K562 (cell line): ENCODE data around the gene PAQR8. TPM values are rescaled to one million over a fixed set of nuclear protein-coding genes. Genes with fewer than 3 reads are reported as not detected.
A peak's percentile ranks its signal among the peaks of the same experiment; 100 is the strongest.

Source experiments
- ATF1 ChIP-seq, 2 experiments: fragments of 450-650 bp in 1 of 2; IDR thresholded peaks; 2 replicates each; pipeline ENCODE4 v1.6.1; 2016; ENCODE audit warnings: missing compliant biosample characterization in 1 of 2, missing genetic modification characterization in 1 of 2
- ATF6 ChIP-seq: sonication (generic); formaldehyde crosslinking; IDR thresholded peaks from 2 replicates; pipeline ENCODE4 v1.4.0; 2020; ENCODE audit warnings: mild to moderate bottlenecking, missing genetic modification reagents
- CBFA2T2 ChIP-seq: fragments of 450-650 bp; conservative IDR thresholded peaks from 2 replicates; pipeline ENCODE4 v1.6.1; 2017; ENCODE audit warnings: mild to moderate bottlenecking
- CEBPG ChIP-seq, 3 experiments: fragments of 200-800 bp in 1 of 3; sonication (Bioruptor generic) in 1 of 3; sonication (generic) in 1 of 3; formaldehyde crosslinking in 1 of 3; IDR thresholded peaks in 2 of 3; conservative IDR thresholded peaks in 1 of 3; 2 replicates each; pipeline versions ENCODE4 v1.6.1 to v1.8.0; 2016 to 2022; ENCODE audit warnings: missing compliant biosample characterization in 2 of 3, missing genetic modification characterization in 2 of 3, mild to moderate bottlenecking in 1 of 3, missing genetic modification reagents in 1 of 3
- CTCF ChIP-seq, 3 experiments: IDR thresholded peaks in 2 of 3; conservative IDR thresholded peaks in 1 of 3; 2 replicates each; pipeline ENCODE4 v1.5.1; 2011 to 2012; ENCODE audit warnings: low read length in 3 of 3, mild to moderate bottlenecking in 3 of 3, control low read depth in 2 of 3, improper control_type of control experiment in 1 of 3, inconsistent platforms in 1 of 3, low read depth in 1 of 3, mixed read lengths in 1 of 3, moderate library complexity in 1 of 3; ENCODE audit not compliant: insufficient read depth in 2 of 3
- DDX20 ChIP-seq: fragments of 450-650 bp; IDR thresholded peaks from 2 replicates; pipeline ENCODE4 v1.6.1; 2016; ENCODE audit warnings: missing genetic modification characterization, low read depth, mild to moderate bottlenecking, missing compliant biosample characterization, moderate library complexity
- FOXM1 ChIP-seq, 2 experiments: fragments of 450-650 bp in 1 of 2; sonication (generic) in 1 of 2; formaldehyde crosslinking in 1 of 2; IDR thresholded peaks; 2 replicates each; pipeline versions ENCODE4 v1.6.1 to v1.9.0; 2017 to 2022; ENCODE audit warnings: low read depth in 2 of 2, mild to moderate bottlenecking in 2 of 2, missing genetic modification reagents in 1 of 2, moderate library complexity in 1 of 2
- NCOA6 ChIP-seq: fragments of 450-650 bp; IDR thresholded peaks from 2 replicates; pipeline ENCODE4 v1.6.1; 2017; ENCODE audit warnings: mild to moderate bottlenecking
- POLR2AphosphoS2 ChIP-seq: IDR thresholded peaks from 2 replicates; pipeline ENCODE4 v1.6.1; 2012; ENCODE audit warnings: low read length, improper control_type of control experiment
- RBBP5 ChIP-seq: fragments of 200-600 bp; sonication (generic); IDR thresholded peaks from 2 replicates; pipeline ENCODE4 v1.6.1; 2012; ENCODE audit warnings: borderline replicate concordance, mild to moderate bottlenecking, low read length, control low read depth, inconsistent platforms; ENCODE audit not compliant: insufficient read depth, poor library complexity, severe bottlenecking
- SMARCA5 ChIP-seq: fragments of 450-650 bp; IDR thresholded peaks from 2 replicates; pipeline ENCODE4 v1.6.1; 2016
- SRSF1 ChIP-seq: fragments of 200-400 bp; formaldehyde crosslinking; IDR thresholded peaks from 2 replicates; pipeline ENCODE4 v1.6.1; 2017; ENCODE audit warnings: mild to moderate bottlenecking, low read depth, low read length, moderate library complexity
- TBP ChIP-seq: optimal IDR thresholded peaks from 2 replicates; pipeline ENCODE3; 2011; ENCODE audit warnings: low read depth, low read length, improper control_type of control experiment
- WHSC1 ChIP-seq: IDR thresholded peaks from one replicate; pipeline ENCODE4 v1.6.1; 2012; ENCODE audit warnings: low read length, control low read depth, inconsistent platforms
- ZEB2 ChIP-seq: fragments of 450-650 bp; IDR thresholded peaks from 2 replicates; pipeline ENCODE4 v1.6.1; 2016
- polyA plus RNA-seq, 8 experiments: library from polyadenylated mRNA; depleted of rRNA in 4 of 8; stranded (reverse) in 5 of 8; unstranded in 3 of 8; fragments of >200 nt; fragmentation: Nextera tagmentation in 2 of 8; fragmentation: Illumina TruSeq in 1 of 8; extraction: Ambion mirVana in 2 of 8; extraction: Trizol in 1 of 8; gene quantifications; 2 replicates each; pipeline versions ENCODE4 v1.2.1 to v1.2.3, GENCODE V29; 2011 to 2014; ENCODE audit warnings: inconsistent platforms in 1 of 8, missing spikeins in 1 of 8
- total RNA-seq, 7 experiments: library from RNA; depleted of rRNA in 6 of 7; stranded (reverse); fragments of >200 nt in 6 of 7; fragmentation: Illumina TruSeq in 2 of 7; extraction: Trizol in 2 of 7; gene quantifications; 2 replicates each; pipeline versions ENCODE4 v1.2.1 to v1.2.3, GENCODE V29; 2011 to 2021; ENCODE audit warnings: low replicate concordance in 1 of 7
- TF ChIP-seq, protein P1 (sequence below), 2 experiments: fragments of 200-800 bp in 1 of 2; sonication (Bioruptor generic) in 1 of 2; sonication (generic) in 1 of 2; formaldehyde crosslinking in 1 of 2; IDR thresholded peaks in 1 of 2; conservative IDR thresholded peaks in 1 of 2; 2 replicates each; pipeline versions ENCODE4 v1.5.0 to v1.6.1; 2016 to 2020; ENCODE audit warnings: missing compliant biosample characterization in 1 of 2, missing genetic modification characterization in 1 of 2, missing genetic modification reagents in 1 of 2

The PAQR8 gene
- total and polyA plus RNA-seq, 9 of the 15 experiments (the other 6 are each of a cell fraction or from before 2014, with no cell fraction given), result 1.4 to 10.2 (median 3.5) TPM

DNA sequence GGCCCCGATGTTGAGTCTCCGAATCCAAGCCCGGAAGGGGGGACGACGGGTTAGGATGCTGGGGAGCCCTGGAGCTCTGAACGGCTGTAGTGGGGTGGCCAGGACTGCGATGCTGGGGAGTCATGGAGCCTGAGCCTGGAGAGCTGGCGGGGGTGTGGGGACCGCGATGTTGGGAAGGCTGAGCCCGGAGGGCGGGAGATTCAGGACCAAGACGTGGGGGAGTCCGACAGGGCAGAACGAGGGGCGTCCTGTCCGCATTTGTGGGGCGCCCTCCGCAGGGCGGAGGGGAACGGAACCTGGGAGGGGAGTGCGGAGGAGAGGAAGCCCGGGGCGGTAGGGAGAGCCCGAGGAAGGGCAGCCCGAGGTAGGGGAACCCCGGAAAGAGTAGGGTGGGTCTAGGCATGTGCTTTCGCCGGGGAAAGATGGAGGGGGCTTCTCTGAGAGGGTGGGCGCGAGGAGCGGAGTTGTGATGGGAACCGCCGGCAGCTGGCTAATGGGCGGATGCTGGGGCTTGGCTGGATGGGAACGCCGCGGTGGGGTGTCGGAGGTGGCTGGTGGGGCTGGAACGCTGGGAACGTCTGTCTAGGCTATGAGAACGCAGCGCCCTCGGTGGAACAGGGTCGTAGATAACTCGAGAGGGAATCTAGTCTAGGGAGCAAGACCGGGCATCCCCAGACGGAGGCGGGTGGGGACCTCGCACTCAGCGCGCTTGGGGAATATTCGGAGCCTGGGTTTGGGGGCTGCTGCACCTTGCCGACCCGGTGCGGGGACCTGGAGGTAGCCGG, 684 bp downstream of the PAQR8 start (continued):
- peak; percentile 83; the same call in 1 of the 2 replicates for TF ChIP-seq ATF6
- TF ChIP-seq POLR2AphosphoS2, result no peak
- no peak for TF ChIP-seq SMARCA5
- peak; percentile 65 for TF ChIP-seq RBBP5
- no peak for TF ChIP-seq SRSF1
- TF ChIP-seq CTCF (IDR thresholded peaks at IDR 0.05 in 2 of 3, conservative IDR thresholded peaks at IDR 0.05 in 1 of 3; ENCODE audit: insufficient read depth in 2 of 3, low read depth in 1 of 3, low read length in 3 of 3), result peak in 2 of 3 experiments; percentile 31 to 44; a peak in 3 of 6 replicates
- TF ChIP-seq ZEB2, result no peak
- no peak for TF ChIP-seq NCOA6
- TF ChIP-seq FOXM1 (IDR thresholded peaks at IDR 0.05; ENCODE audit: low read depth), result no peak
- 0 out of 2 replicates have a peak, but pooled peaks have one; percentile 24 for TF ChIP-seq FOXM1 (CRISPR knock-in tag; IDR thresholded peaks at IDR 0.05; ENCODE audit: low read depth)
- TF ChIP-seq ATF1 (CRISPR knock-in tag; IDR thresholded peaks at IDR 0.05), result no peak
- TF ChIP-seq ATF1 (tag; IDR thresholded peaks at IDR 0.05), result no peak
- no peak for TF ChIP-seq CEBPG (CRISPR knock-in tag; IDR thresholded peaks at IDR 0.05)
- no peak for TF ChIP-seq CEBPG (tag; conservative IDR thresholded peaks at IDR 0.05 in 1 of 2, IDR thresholded peaks at IDR 0.05 in 1 of 2)
- no peak for TF ChIP-seq DDX20 (tag)
- no peak for TF ChIP-seq TBP
- no peak for TF ChIP-seq WHSC1
- TF ChIP-seq, protein P1, sequence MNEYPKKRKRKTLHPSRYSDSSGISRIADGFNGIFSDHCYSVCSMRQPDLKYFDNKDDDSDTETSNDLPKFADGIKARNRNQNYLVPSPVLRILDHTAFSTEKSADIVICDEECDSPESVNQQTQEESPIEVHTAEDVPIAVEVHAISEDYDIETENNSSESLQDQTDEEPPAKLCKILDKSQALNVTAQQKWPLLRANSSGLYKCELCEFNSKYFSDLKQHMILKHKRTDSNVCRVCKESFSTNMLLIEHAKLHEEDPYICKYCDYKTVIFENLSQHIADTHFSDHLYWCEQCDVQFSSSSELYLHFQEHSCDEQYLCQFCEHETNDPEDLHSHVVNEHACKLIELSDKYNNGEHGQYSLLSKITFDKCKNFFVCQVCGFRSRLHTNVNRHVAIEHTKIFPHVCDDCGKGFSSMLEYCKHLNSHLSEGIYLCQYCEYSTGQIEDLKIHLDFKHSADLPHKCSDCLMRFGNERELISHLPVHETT (CRISPR knock-in tag; conservative IDR thresholded peaks at IDR 0.05 in 1 of 2, IDR thresholded peaks at IDR 0.05 in 1 of 2), result no peak
- TF ChIP-seq CBFA2T2, result no peak
